ENCODE data around the gene TCN2. TPM values are rescaled to one million over a fixed set of nuclear protein-coding genes. Genes with fewer than 3 reads are reported as not detected.

TCN2 gene
- total RNA-seq, 2 experiments from 2014 or later, result 0.19 to 0.22 TPM

DNA sequence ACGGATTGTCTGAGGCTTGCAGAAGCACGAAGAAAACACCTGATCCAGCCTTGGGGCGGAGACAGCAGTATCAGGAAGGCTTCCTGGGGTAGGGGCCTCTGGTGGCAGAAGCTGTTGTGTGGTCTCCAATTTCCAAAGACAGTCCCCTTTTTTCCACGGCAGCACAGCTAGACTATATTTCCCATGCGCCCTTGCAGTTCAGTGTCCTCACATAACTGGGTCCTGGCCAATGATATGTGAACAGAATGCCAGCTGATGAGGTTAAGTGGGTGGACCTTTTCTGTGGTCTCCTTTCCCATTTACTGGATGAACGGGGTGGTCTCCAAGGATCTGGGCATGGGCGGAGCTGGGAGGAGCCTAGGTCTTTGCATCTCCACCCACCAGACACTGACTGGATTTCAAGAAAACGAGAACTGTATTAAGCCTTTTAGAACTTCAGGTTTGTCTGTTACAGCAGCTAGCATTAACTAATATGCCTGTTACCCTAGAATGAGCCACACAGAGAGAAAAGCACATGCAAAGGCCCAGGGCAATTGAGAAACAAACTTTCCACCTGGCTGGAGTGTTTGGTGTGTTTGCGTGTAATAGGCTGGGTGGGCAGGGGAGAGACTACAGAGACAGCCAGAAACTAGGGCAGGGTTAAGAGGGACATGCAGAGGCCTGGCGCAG is 38.7 kb upstream of the TCN2 start:
- no peaks in the 10 kb centered on the region for H3K36me3 Mint-ChIP-seq (ENCODE audit: low read depth)
- no peaks in the 10 kb centered on the region for H3K9me3 Mint-ChIP-seq
- intact Hi-C loops (cut with micrococcal nuclease), result no loop called here
- H3K27ac Mint-ChIP-seq, result no peak overlapping the region
- CTCF ChIA-PET, result interaction anchor here (1.5 kb wide), 1 partner anchor 124 kb away, joined by 7 read pairs; no protein-coding TSS in a partner anchor
- H3K27me3 Mint-ChIP-seq (ENCODE audit: low read depth), result no peaks in the 10 kb centered on the region
- no peaks in the 10 kb centered on the region for H3K4me1 Mint-ChIP-seq (ENCODE audit: low read depth)
- no peak for DNase-seq
- H3K4me3 Mint-ChIP-seq, result no peak overlapping the region

DNA sequence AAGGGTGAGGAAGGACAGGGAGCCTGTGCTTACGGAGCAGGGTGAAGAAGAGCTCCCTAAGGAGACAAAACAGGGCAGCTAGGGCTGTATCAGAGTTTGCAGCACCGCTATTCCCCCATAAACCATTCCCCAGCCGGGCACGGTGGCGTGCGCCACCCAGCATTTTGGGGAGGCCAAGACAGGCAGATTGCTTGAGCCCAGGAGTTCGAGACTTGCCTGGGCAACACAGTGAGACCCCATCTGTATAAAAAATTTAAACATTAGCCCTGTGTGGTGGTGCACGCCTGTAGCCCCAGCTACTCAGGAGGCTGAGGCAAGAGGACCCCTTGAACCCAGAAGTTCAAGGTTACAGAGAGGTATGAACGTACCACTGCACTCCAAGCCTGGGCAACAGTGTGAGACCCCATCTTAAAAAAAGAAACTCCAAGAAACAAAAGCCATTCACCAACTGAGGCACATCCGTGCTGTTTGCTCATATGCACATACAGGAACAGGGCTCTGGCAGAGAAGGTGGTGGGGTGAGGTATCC is 37.2 kb upstream of the TCN2 start:
- Mint-ChIP-seq H3K4me3 (no peak overlapping the region), H3K36me3 (ENCODE audit: low read depth) (no peaks in the 10 kb centered on the region), H3K27ac (no peak overlapping the region), H3K27me3 (ENCODE audit: low read depth) (no peaks in the 10 kb centered on the region), H3K4me1 (ENCODE audit: low read depth) (no peaks in the 10 kb centered on the region), H3K9me3 (no peaks in the 10 kb centered on the region)
- CTCF ChIA-PET, result interaction anchor here (0.6 to 1.5 kb wide), 2 partner anchors 125 to 266 kb away, joined by 3 to 7 read pairs; no protein-coding TSS in a partner anchor
- intact Hi-C loops (cut with micrococcal nuclease), result no loop called here
- no peak for DNase-seq

DNA sequence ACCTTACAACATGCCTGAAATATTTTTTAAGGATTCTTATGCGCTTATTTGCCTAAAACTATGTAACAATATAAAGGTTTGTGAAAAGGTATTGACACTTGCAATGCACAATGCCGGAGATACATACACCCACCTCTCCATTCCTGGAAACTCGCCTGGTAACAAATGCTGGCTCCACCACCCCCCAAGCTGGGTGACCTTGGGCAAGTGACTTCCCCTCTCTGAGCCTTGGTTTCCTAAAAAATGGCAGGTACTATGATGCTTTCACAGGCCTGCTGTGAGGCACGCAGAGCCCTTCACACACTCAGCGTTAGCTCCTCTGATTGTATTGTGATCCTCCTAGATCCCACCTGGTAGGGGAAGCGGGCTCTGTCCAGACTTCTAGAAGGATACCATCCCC is 34.8 kb upstream of the TCN2 start:
- Mint-ChIP-seq H3K36me3 (ENCODE audit: low read depth) (peaks cover 12% of the 10 kb centered on the region), H3K4me3 (no peak overlapping the region), H3K27ac (no peak overlapping the region), H3K9me3 (no peaks in the 10 kb centered on the region), H3K4me1 (ENCODE audit: low read depth) (peaks cover 5% of the 10 kb centered on the region), H3K27me3 (ENCODE audit: low read depth) (no peaks in the 10 kb centered on the region)
- DNase-seq, result no peak
- CTCF ChIA-PET, result no interaction called here
- intact Hi-C loops (cut with micrococcal nuclease), result no loop called here

DNA sequence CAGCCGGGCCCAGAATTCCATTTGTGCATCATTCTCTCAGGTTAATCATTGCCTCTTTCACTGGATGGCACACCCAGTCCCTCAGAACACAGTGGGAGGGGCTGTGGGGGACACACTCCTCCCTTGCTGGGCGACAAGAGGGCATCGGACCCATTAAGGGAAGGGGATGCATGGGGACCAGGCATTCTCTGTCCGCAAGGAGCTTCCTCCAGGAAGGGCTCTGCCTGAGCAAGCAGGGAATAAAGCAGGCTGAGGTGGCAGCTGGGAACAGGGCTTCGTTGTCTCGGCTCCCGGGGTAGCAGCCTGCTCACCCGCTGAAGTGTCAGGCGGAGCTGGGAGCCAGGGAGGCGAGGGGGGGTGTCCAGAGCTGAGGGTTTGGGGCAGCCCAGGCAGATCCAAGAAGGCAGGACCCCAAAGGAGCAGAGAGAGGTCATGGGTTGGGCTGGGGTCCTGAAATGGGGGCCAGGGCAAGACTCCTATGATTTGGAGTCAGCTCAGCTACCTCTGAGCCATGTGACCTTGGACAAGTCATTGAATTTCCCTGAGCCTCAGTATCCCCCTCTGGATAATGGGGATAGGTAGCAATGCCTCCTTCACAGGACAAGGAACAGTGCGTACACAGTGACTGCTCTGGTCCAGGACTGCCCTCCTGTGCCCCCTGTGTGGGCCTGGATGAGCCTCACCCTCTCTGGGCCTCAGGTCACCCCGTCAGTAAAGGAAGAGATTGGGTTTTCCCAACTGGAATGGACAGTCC is 34.0 kb upstream of the TCN2 start:
- peaks cover 5% of the 10 kb centered on the region for H3K4me1 Mint-ChIP-seq (ENCODE audit: low read depth)
- intact Hi-C loops (cut with micrococcal nuclease), result no loop called here
- no peak overlapping the region for H3K27ac Mint-ChIP-seq
- H3K27me3 Mint-ChIP-seq (ENCODE audit: low read depth), result no peaks in the 10 kb centered on the region
- H3K36me3 Mint-ChIP-seq (ENCODE audit: low read depth), result peaks cover 18% of the 10 kb centered on the region
- no peaks in the 10 kb centered on the region for H3K9me3 Mint-ChIP-seq
- no peak overlapping the region for H3K4me3 Mint-ChIP-seq
- no peak for DNase-seq
- CTCF ChIA-PET, result no interaction called here

DNA sequence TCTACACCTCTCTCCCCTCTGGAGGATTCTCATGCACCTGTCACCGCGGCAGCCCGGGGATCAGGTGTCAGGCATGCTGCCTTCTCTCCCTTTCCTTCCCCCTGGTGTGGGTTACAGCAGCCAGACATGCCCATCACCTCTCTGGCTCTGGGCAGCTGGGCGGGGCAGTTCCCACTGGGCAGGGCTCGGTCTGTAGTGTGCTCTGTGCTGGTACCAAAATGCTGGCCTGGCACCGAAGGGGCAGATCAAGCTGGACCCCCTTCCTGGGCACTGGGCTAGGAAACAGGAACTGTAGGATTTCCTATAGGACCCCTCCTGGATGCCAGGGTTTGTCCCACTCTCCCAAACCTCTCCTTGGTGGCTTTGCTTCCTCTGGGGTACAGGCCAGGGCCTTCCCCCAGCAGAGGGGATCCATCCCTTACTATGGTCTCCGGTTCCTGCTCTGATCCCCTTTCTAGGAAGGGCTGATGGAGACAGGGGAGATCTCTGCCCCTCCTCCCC is 33.3 kb upstream of the TCN2 start:
- peaks cover 21% of the 10 kb centered on the region for H3K36me3 Mint-ChIP-seq (ENCODE audit: low read depth)
- CTCF ChIA-PET, result no interaction called here
- H3K9me3 Mint-ChIP-seq, result no peaks in the 10 kb centered on the region
- intact Hi-C loops (cut with micrococcal nuclease), result no loop called here
- no peaks in the 10 kb centered on the region for H3K27me3 Mint-ChIP-seq (ENCODE audit: low read depth)
- peaks cover 5% of the 10 kb centered on the region for H3K4me1 Mint-ChIP-seq (ENCODE audit: low read depth)
- no peak overlapping the region for H3K4me3 Mint-ChIP-seq
- no peak overlapping the region for H3K27ac Mint-ChIP-seq
- DNase-seq, result no peak

- no peak for DNase-seq
- peaks cover 5% of the 10 kb centered on the region for H3K4me1 Mint-ChIP-seq (ENCODE audit: low read depth)
- no peaks in the 10 kb centered on the region for H3K9me3 Mint-ChIP-seq
- no peaks in the 10 kb centered on the region for H3K27me3 Mint-ChIP-seq (ENCODE audit: low read depth)
- intact Hi-C loops (cut with micrococcal nuclease), result no loop called here
- H3K4me3 Mint-ChIP-seq, result no peak within 1 kb of the TSS
- peaks cover 27% of the 10 kb centered on the region for H3K36me3 Mint-ChIP-seq (ENCODE audit: low read depth)
- no peak within 1 kb of the TSS for H3K27ac Mint-ChIP-seq
- CTCF ChIA-PET, result no interaction called here
These were observed 32.6 kb upstream of the TCN2 start, which contains the start of gene GAL3ST1 for GRCh38 chr22:30574095-30574981. TSS of gene GAL3ST1 (minus strand) at chr22:30574665. CDS start at chr22:30557392, 17,273 bp downstream.

- H3K9me3 Mint-ChIP-seq, result no peaks in the 10 kb centered on the region
- no peak overlapping the region for H3K4me3 Mint-ChIP-seq
- no peaks in the 10 kb centered on the region for H3K27me3 Mint-ChIP-seq (ENCODE audit: low read depth)
- DNase-seq, result no peak
- H3K36me3 Mint-ChIP-seq (ENCODE audit: low read depth), result peaks cover 34% of the 10 kb centered on the region
- intact Hi-C loops (cut with micrococcal nuclease), result no loop called here
- CTCF ChIA-PET, result interaction anchor here (0.8 kb wide), 1 partner anchor 188 kb away, joined by 3 read pairs; no protein-coding TSS in a partner anchor
- peaks cover 5% of the 10 kb centered on the region for H3K4me1 Mint-ChIP-seq (ENCODE audit: low read depth)
- H3K27ac Mint-ChIP-seq, result no peak overlapping the region
These were observed 31.8 kb upstream of the TCN2 start for GRCh38 chr22:30574997-30575671.

- no peak overlapping the region for H3K4me3 Mint-ChIP-seq
- H3K27ac Mint-ChIP-seq, result no peak overlapping the region
- H3K4me1 Mint-ChIP-seq (ENCODE audit: low read depth), result peaks cover 5% of the 10 kb centered on the region
- CTCF ChIA-PET, result no interaction called here
- intact Hi-C loops (cut with micrococcal nuclease), result no loop called here
- H3K27me3 Mint-ChIP-seq (ENCODE audit: low read depth), result no peaks in the 10 kb centered on the region
- H3K9me3 Mint-ChIP-seq, result no peaks in the 10 kb centered on the region
- H3K36me3 Mint-ChIP-seq (ENCODE audit: low read depth), result peaks cover 40% of the 10 kb centered on the region
- DNase-seq, result no peak
These were observed 31.1 kb upstream of the TCN2 start for GRCh38 chr22:30575859-30576258.

GRCh38 chr22:30578481-30578880 is 28.5 kb upstream of the TCN2 start:
- Mint-ChIP-seq H3K27me3 (ENCODE audit: low read depth) (no peaks in the 10 kb centered on the region), H3K36me3 (ENCODE audit: low read depth) (peaks cover 51% of the 10 kb centered on the region), H3K4me3 (no peak overlapping the region), H3K27ac (no peak overlapping the region), H3K4me1 (ENCODE audit: low read depth) (peaks cover 5% of the 10 kb centered on the region), H3K9me3 (no peaks in the 10 kb centered on the region)
- no peak for DNase-seq
- intact Hi-C loops (cut with micrococcal nuclease), result no loop called here
- CTCF ChIA-PET, result no interaction called here

- DNase-seq, result no peak
- Mint-ChIP-seq H3K36me3 (ENCODE audit: low read depth) (peaks cover 62% of the 10 kb centered on the region), H3K4me3 (no peak overlapping the region), H3K4me1 (ENCODE audit: low read depth) (peaks cover 3% of the 10 kb centered on the region), H3K9me3 (no peaks in the 10 kb centered on the region), H3K27me3 (ENCODE audit: low read depth) (no peaks in the 10 kb centered on the region), H3K27ac (no peak overlapping the region)
- intact Hi-C loops (cut with micrococcal nuclease), result no loop called here
- CTCF ChIA-PET, result interaction anchor here (1.0 kb wide), 1 partner anchor 293 kb away, joined by 3 read pairs; no protein-coding TSS in a partner anchor
These were observed 26.1 kb upstream of the TCN2 start for GRCh38 chr22:30580896-30581295.

- H3K36me3 Mint-ChIP-seq (ENCODE audit: low read depth), result peaks cover 64% of the 10 kb centered on the region
- DNase-seq, result no peak
- no peaks in the 10 kb centered on the region for H3K9me3 Mint-ChIP-seq
- no peak overlapping the region for H3K27ac Mint-ChIP-seq
- H3K4me3 Mint-ChIP-seq, result no peak overlapping the region
- intact Hi-C loops (cut with micrococcal nuclease), result no loop called here
- no peaks in the 10 kb centered on the region for H3K27me3 Mint-ChIP-seq (ENCODE audit: low read depth)
- H3K4me1 Mint-ChIP-seq (ENCODE audit: low read depth), result no peaks in the 10 kb centered on the region
- CTCF ChIA-PET, result no interaction called here
These were observed 24.9 kb upstream of the TCN2 start for GRCh38 chr22:30582051-30582450.

All from activated naive CD4-positive, alpha-beta T cell treated with anti-CD3 and anti-CD28 coated beads for 36 hours (primary cell).